ENCODE measurements around the gene BMX.

BMX gene

GRCh38 chrX:15512401-15512965 is 11.9 kb downstream of the BMX start:
- no peak overlapping the region for H3K4me3 ChIP-seq (ENCODE audit: control insufficient read depth, low read depth, low read length)
- no peak for TF ChIP-seq CTCF (IDR thresholded peaks at IDR 0.05; ENCODE audit: control insufficient read depth, insufficient read depth, low read depth, low read length, missing control alignments)
- DNase-seq (ENCODE audit: low read depth): no peak

- H3K4me3 ChIP-seq (ENCODE audit: control insufficient read depth, low read depth, low read length): no peak overlapping the region
- no peak for DNase-seq (ENCODE audit: low read depth)
- no peak for TF ChIP-seq CTCF (IDR thresholded peaks at IDR 0.05; ENCODE audit: control insufficient read depth, insufficient read depth, low read depth, low read length, missing control alignments)
These were observed 13.7 kb downstream of the BMX start for GRCh38 chrX:15514279-15514678.

- no peak overlapping the region for H3K4me3 ChIP-seq (ENCODE audit: control insufficient read depth, low read depth, low read length)
- no peak for DNase-seq (ENCODE audit: low read depth)
- no peak for TF ChIP-seq CTCF (IDR thresholded peaks at IDR 0.05; ENCODE audit: control insufficient read depth, insufficient read depth, low read depth, low read length, missing control alignments)
These were observed 15.3 kb downstream of the BMX start for GRCh38 chrX:15515931-15516330.

- H3K4me3 ChIP-seq (ENCODE audit: control insufficient read depth, low read depth, low read length): no peak overlapping the region
- no peak for TF ChIP-seq CTCF (IDR thresholded peaks at IDR 0.05; ENCODE audit: control insufficient read depth, insufficient read depth, low read depth, low read length, missing control alignments)
- no peak for DNase-seq (ENCODE audit: low read depth)
These were observed 21.9 kb downstream of the BMX start for GRCh38 chrX:15522464-15522863.

- TF ChIP-seq CTCF (IDR thresholded peaks at IDR 0.05; ENCODE audit: control insufficient read depth, insufficient read depth, low read depth, low read length, missing control alignments): no peak
- no peak overlapping the region for H3K4me3 ChIP-seq (ENCODE audit: control insufficient read depth, low read depth, low read length)
- DNase-seq (ENCODE audit: low read depth): no peak
These were observed 22.5 kb downstream of the BMX start for GRCh38 chrX:15523088-15523487.

GRCh38 chrX:15524417-15524816 is 23.8 kb downstream of the BMX start:
- peak; percentile 5 for DNase-seq (ENCODE audit: low read depth)

More at GRCh38 chrX:15524417-15524816, 23.8 kb downstream of the BMX start:
- TF ChIP-seq CTCF (IDR thresholded peaks at IDR 0.05; ENCODE audit: control insufficient read depth, insufficient read depth, low read depth, low read length, missing control alignments): no peak
- no peak overlapping the region for H3K4me3 ChIP-seq (ENCODE audit: control insufficient read depth, low read depth, low read length)

Data from AG09309 (cell line).